Spleen (tissue), 11 donors: Measurements from ENCODE around the gene MXD1. TPM values are rescaled to one million over a fixed set of nuclear protein-coding genes. Genes with fewer than 3 reads are reported as not detected.

Experiments used
- DNase-seq: peaks from one replicate; pipeline ENCODE4 v3.0.0-alpha.2; 2020
- H3K27ac ChIP-seq, 8 donors: fragments of 200-600 bp; sonication (generic) in 7 of 8; 1 replicate in 4 of 8; 2 replicates in 4 of 8; pipeline versions ENCODE4 v1.5.0 to v1.8.0; 2016 to 2021; ENCODE audit warnings: inconsistent platforms in 4 of 8, mild to moderate bottlenecking in 4 of 8, moderate library complexity in 1 of 8
- H3K27me3 ChIP-seq, 7 donors: fragments of 200-600 bp; sonication (generic) in 6 of 7; replicated peaks in 1 of 7; 1 replicate in 4 of 7; 2 replicates in 3 of 7; pipeline versions ENCODE4 v1.5.0 to v1.8.0; 2016 to 2021; ENCODE audit warnings: inconsistent platforms in 3 of 7, mild to moderate bottlenecking in 1 of 7
- H3K36me3 ChIP-seq, 6 donors: fragments of 200-600 bp; sonication (generic) in 5 of 6; 1 replicate in 4 of 6; 2 replicates in 2 of 6; pipeline versions ENCODE4 v1.5.0 to v1.8.0; 2016 to 2021; ENCODE audit warnings: inconsistent platforms in 2 of 6
- H3K4me1 ChIP-seq, 6 donors: fragments of 200-600 bp; sonication (generic) in 5 of 6; 1 replicate in 3 of 6; 2 replicates in 3 of 6; pipeline versions ENCODE4 v1.5.0 to v1.8.0; 2016 to 2021; ENCODE audit warnings: inconsistent platforms in 3 of 6
- H3K4me3 ChIP-seq, 8 donors: fragments of 200-600 bp; sonication (generic) in 7 of 8; 1 replicate in 4 of 8; 2 replicates in 4 of 8; pipeline versions ENCODE4 v1.5.0 to v1.8.0; 2016 to 2021; ENCODE audit warnings: inconsistent platforms in 4 of 8, mild to moderate bottlenecking in 4 of 8, moderate library complexity in 2 of 8
- H3K9me3 ChIP-seq, 8 donors: fragments of 200-600 bp; sonication (generic) in 7 of 8; 1 replicate in 4 of 8; 2 replicates in 4 of 8; pipeline versions ENCODE4 v1.5.0 to v1.8.0; 2016 to 2021; ENCODE audit warnings: inconsistent platforms in 4 of 8
- POLR2A ChIP-seq, 3 donors: fragments of 450-650 bp; IDR thresholded peaks; one replicate each; pipeline ENCODE4 v1.5.1; 2017; ENCODE audit warnings: antibody characterized with exemption in 3 of 3, mild to moderate bottlenecking in 1 of 3
- POLR2AphosphoS5 ChIP-seq, 3 donors: sonication (generic); formaldehyde crosslinking; IDR thresholded peaks; one replicate each; pipeline ENCODE4 v1.5.1; 2017; ENCODE audit warnings: antibody characterized with exemption in 3 of 3
- WGBS, 5 donors: extraction: QIAGEN DNeasy Blood & Tissue Kit in 3 of 5; methylation state at CpG; one replicate each; pipeline versions ENCODE4 v1.1.5 to v1.1.7; 2013 to 2018; 5-methylcytosine and 5-hydroxymethylcytosine counted together
- intact Hi-C: fragments of 100-400 bp; cut with DNase I; formaldehyde crosslinking; loops from one replicate; pipeline ENCODE4 v1.15.0; 2023; ENCODE audit warnings: low total_unique reads
- polyA plus RNA-seq, 3 donors: library from polyadenylated mRNA; stranded (reverse); fragments of 200-250 nt; gene quantifications; one replicate each; pipeline ENCODE4 v1.2.1, GENCODE V29; 2013
- total RNA-seq, 7 donors: library from RNA; depleted of rRNA in 3 of 7; stranded (reverse); fragments of >200 nt in 3 of 7; fragmentation: NEBNext Ultra II Directional in 4 of 7; extraction: Animal tissue kit (Norgen Biotek cat#: 25700) in 4 of 7; gene quantifications; one replicate each; pipeline versions ENCODE4 v1.1.0 to v1.2.1, GENCODE V29; 2016 to 2021
- TF ChIP-seq, protein P1 (sequence below), 11 experiments: fragments of 200-600 bp in 7 of 11; fragments of 450-650 bp in 4 of 11; sonication (generic) in 4 of 11; IDR thresholded peaks in 8 of 11; conservative IDR thresholded peaks in 3 of 11; 1 replicate in 7 of 11; 2 replicates in 4 of 11; pipeline versions ENCODE4 v1.4.0 to v1.8.0; 2016 to 2021; ENCODE audit warnings: antibody characterized with exemption in 11 of 11, inconsistent platforms in 4 of 11, mild to moderate bottlenecking in 1 of 11
- donor health status: healthy with polysubstance abuse.
- donor health status: DM: no; HTN: no; CAD: no; lungs with moderate emphysema.
- donor health status: DM: no; HTN: no; CAD: no.
- donor health status: Bipolar disorder and iron deficiency.
- donor health status: healthy.
- donor health status: DM: no; HTN: no; CAD: no.
- donor health status: DM: yes; HTN: yes; CAD: no.

Gene MXD1
- total and polyA plus RNA-seq, 10 donors: 2.7 to 241 (median 63.8) TPM

DNA sequence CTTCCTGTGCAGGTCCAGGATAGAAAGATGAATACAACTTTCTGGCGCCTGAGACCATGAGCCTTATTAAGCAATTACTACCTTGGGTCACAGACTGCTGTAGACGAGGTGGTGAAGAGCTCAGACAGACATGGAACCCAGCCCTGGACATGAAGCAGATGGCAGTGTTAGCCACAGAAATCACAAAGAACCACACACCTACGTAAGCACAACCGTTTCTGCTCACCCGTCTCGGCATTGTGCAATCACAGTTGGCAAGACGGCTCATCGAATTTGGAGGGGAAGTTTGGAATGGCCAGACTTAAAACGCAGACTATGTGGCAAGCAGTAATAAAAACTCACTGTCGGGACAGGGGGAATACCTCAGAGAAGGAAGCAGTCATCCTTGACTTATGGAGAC lies 70.8 kb downstream of the MXD1 start:
- no peaks in the 10 kb centered on the region for H3K9me3 ChIP-seq
- TF ChIP-seq POLR2A (IDR thresholded peaks at IDR 0.05): no peak
- peak in 1 of 3 donors; percentile 88 for TF ChIP-seq POLR2AphosphoS5 (IDR thresholded peaks at IDR 0.05)
- TF ChIP-seq, protein P1, sequence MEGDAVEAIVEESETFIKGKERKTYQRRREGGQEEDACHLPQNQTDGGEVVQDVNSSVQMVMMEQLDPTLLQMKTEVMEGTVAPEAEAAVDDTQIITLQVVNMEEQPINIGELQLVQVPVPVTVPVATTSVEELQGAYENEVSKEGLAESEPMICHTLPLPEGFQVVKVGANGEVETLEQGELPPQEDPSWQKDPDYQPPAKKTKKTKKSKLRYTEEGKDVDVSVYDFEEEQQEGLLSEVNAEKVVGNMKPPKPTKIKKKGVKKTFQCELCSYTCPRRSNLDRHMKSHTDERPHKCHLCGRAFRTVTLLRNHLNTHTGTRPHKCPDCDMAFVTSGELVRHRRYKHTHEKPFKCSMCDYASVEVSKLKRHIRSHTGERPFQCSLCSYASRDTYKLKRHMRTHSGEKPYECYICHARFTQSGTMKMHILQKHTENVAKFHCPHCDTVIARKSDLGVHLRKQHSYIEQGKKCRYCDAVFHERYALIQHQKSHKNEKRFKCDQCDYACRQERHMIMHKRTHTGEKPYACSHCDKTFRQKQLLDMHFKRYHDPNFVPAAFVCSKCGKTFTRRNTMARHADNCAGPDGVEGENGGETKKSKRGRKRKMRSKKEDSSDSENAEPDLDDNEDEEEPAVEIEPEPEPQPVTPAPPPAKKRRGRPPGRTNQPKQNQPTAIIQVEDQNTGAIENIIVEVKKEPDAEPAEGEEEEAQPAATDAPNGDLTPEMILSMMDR (IDR thresholded peaks at IDR 0.05 in 8 of 11, conservative IDR thresholded peaks at IDR 0.05 in 3 of 11): peak in 5 of 11 experiments; percentile 23 to 72 (median 41)
- peaks cover 0 to 22% (median 3%) of the 10 kb centered on the region in 6 donors for H3K4me1 ChIP-seq
- peak overlapping the region in 1 of 8 donors; percentile 53 for H3K4me3 ChIP-seq
- peak overlapping the region in 7 of 8 donors; percentile 55 to 90 (median 76) for H3K27ac ChIP-seq
- H3K27me3 ChIP-seq: no peaks in the 10 kb centered on the region
- intact Hi-C loops: no loop called here
- peak; percentile 83 for DNase-seq
- 51 to 80% (median 65%) methylated on average over 10 of the region's 10 CpGs for WGBS, 5 donors
- no peaks in the 10 kb centered on the region for H3K36me3 ChIP-seq

DNA sequence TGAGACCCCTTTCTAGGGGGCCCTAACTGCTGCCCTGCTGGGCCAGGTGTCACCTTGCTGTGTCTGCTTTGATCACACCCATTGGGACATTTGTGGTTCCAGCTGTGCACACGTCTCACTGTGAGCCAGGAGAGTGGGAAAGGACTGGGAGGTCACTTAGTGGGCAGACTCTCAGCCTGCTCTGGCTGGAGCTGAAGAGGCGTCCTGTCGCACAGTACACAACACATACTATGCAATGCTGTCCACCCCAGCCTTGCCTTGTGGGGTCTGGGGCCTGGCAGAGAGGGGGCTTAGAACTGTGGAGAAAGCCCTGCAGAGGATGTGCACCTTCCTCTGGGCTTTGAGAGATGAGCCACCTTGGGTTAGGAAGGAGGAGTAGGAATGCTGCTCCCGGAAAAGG lies 71.8 kb downstream of the MXD1 start:
- TF ChIP-seq, protein P1 (IDR thresholded peaks at IDR 0.05 in 8 of 11, conservative IDR thresholded peaks at IDR 0.05 in 3 of 11): no peak
- no peak for TF ChIP-seq POLR2A (IDR thresholded peaks at IDR 0.05)
- TF ChIP-seq POLR2AphosphoS5 (IDR thresholded peaks at IDR 0.05): no peak
- H3K9me3 ChIP-seq: no peaks in the 10 kb centered on the region
- no peaks in the 10 kb centered on the region for H3K36me3 ChIP-seq
- intact Hi-C loops: no loop called here
- no peaks in the 10 kb centered on the region for H3K27me3 ChIP-seq
- H3K4me3 ChIP-seq: no peak overlapping the region
- H3K4me1 ChIP-seq: peaks cover 0 to 22% (median 3%) of the 10 kb centered on the region in 6 donors
- whole genome bisulfite sequencing, 5 donors: 77 to 94% (median 89%) methylated on average over 2 to 4 of the region's 4 CpGs
- DNase-seq: peak; percentile 51
- peak overlapping the region in 4 of 8 donors; percentile 55 to 90 (median 82) for H3K27ac ChIP-seq

DNA sequence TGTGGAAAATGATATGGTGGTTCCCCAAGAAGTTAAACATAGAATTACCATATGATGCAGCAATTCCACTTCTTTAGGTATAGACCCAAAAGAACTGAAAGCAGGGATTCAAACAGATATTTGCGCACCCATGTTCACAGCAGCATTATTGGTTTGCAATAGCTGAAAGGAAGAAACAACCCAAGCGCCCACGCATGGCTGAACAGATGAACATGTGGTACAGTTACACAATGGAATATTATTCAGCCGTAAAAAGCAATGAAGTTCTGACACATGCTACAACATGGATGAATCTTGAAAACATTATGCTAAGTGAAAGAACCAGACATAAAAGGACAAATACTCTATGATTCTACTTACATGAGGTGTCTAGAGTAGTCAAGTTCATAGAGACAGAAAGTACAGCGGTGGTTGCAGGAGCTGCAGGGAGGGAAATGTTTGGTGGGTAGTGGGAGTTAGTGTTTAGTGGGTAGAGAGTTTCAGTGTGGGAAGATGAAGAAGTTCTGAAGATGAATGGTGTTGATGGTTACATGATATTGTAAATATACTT lies 73.3 kb downstream of the MXD1 start:
- intact Hi-C loops: no loop called here
- no peak for DNase-seq
- Histone ChIP-seq H3K36me3 (peaks cover 0 to 15% (median 0%) of the 10 kb centered on the region in 6 donors), H3K9me3 (no peaks in the 10 kb centered on the region), H3K4me3 (no peak overlapping the region), H3K4me1 (peaks cover 0 to 18% (median 3%) of the 10 kb centered on the region in 6 donors), H3K27ac (peak overlapping the region in 1 of 8 donors; percentile 90), H3K27me3 (no peaks in the 10 kb centered on the region)
- 91 to 97% (median 93%) methylated on average over 5 of the region's 5 CpGs for WGBS, 5 donors
- no peak for TF ChIP-seq POLR2A (IDR thresholded peaks at IDR 0.05)
- TF ChIP-seq, protein P1 (IDR thresholded peaks at IDR 0.05 in 8 of 11, conservative IDR thresholded peaks at IDR 0.05 in 3 of 11): no peak
- TF ChIP-seq POLR2AphosphoS5 (IDR thresholded peaks at IDR 0.05): no peak

DNA sequence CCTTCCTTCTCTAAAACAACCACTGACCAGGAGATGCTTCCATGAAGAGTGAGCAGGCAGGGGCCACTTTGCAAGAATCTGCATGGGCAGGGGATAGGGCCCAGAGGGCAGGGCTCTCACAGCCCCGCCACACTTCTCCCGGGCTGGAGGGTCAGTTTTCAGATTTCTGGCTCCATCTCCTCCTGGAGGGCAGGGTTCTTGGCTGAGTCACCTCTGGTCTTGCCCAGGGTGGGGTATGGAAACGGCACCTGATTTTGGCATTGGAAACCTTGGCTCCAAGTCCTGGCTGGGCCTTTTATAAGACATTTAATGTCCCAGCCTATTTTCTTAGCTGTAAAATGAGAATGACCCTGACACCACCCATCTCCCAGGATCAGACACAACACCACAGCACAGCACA lies 74.1 kb downstream of the MXD1 start:
- TF ChIP-seq POLR2A (IDR thresholded peaks at IDR 0.05) (no peak), POLR2AphosphoS5 (IDR thresholded peaks at IDR 0.05) (no peak)
- TF ChIP-seq, protein P1 (IDR thresholded peaks at IDR 0.05 in 8 of 11, conservative IDR thresholded peaks at IDR 0.05 in 3 of 11): no peak
- intact Hi-C loops: no loop called here

More for the DNA sequence above, 74.1 kb downstream of the MXD1 start:
- WGBS, 5 donors: 74 to 97% (median 89%) methylated on average over 3 of the region's 3 CpGs
- DNase-seq: peak; percentile 36
- Histone ChIP-seq H3K4me3 (no peak overlapping the region), H3K9me3 (no peaks in the 10 kb centered on the region), H3K27ac (no peak overlapping the region), H3K27me3 (no peaks in the 10 kb centered on the region), H3K4me1 (peaks cover 0 to 11% (median 3%) of the 10 kb centered on the region in 6 donors), H3K36me3 (peaks cover 0 to 23% (median 4%) of the 10 kb centered on the region in 6 donors)
